DOHH2 (cell line): ENCODE results near the gene ASB6.

Experiments
- H3F3A ChIP-seq: fragments of 200-600 bp; sonication (generic), shearing (Covaris generic); 2 replicates; pipeline ENCODE4 v1.6.0; 2016; ENCODE audit warnings: antibody characterized with exemption, mild to moderate bottlenecking; ENCODE audit not compliant: control insufficient read depth, insufficient read depth
- H3K27ac ChIP-seq: fragments of 200-600 bp; sonication (generic); 2 replicates; pipeline ENCODE4 v1.5.1; 2014; ENCODE audit warnings: low read depth, mild to moderate bottlenecking, low read length, moderate library complexity
- H3K27me3 ChIP-seq: fragments of 200-600 bp; sonication (generic); 2 replicates; pipeline ENCODE4 v1.6.1; 2014; ENCODE audit warnings: mild to moderate bottlenecking, low read length, mixed read lengths; ENCODE audit not compliant: control insufficient read depth
- H3K36me3 ChIP-seq: fragments of 200-600 bp; sonication (generic); 2 replicates; pipeline ENCODE4 v1.6.1; 2014; ENCODE audit warnings: mild to moderate bottlenecking, low read length, moderate library complexity, mixed read lengths; ENCODE audit not compliant: control insufficient read depth
- H3K4me1 ChIP-seq: fragments of 200-600 bp; sonication (generic); 2 replicates; pipeline ENCODE4 v1.6.1; 2014; ENCODE audit warnings: mild to moderate bottlenecking, low read length, mixed read lengths; ENCODE audit not compliant: control insufficient read depth
- H3K4me2 ChIP-seq: fragments of 200-600 bp; sonication (generic); 2 replicates; pipeline ENCODE4 v1.6.0; 2014; ENCODE audit warnings: mild to moderate bottlenecking, low read length, moderate library complexity
- H3K4me3 ChIP-seq: fragments of 200-600 bp; sonication (generic); 2 replicates; pipeline ENCODE4 v1.5.1; 2014; ENCODE audit warnings: mild to moderate bottlenecking, low read length, mixed read lengths
- H3K79me2 ChIP-seq: fragments of 200-600 bp; sonication (generic); 2 replicates; pipeline ENCODE4 v1.6.1; 2014; ENCODE audit warnings: mild to moderate bottlenecking, low read length, mixed read lengths; ENCODE audit not compliant: control insufficient read depth
- H3K9me2 ChIP-seq: fragments of 200-600 bp; sonication (generic); replicated peaks from 2 replicates; pipeline ENCODE4 v1.6.1; 2014; ENCODE audit warnings: mild to moderate bottlenecking, low read length, mixed read lengths; ENCODE audit not compliant: control insufficient read depth
- H3K9me3 ChIP-seq: fragments of 200-600 bp; sonication (generic); 2 replicates; pipeline ENCODE4 v1.6.1; 2014; ENCODE audit warnings: antibody characterized with exemption, low read length, mixed read lengths; ENCODE audit not compliant: control insufficient read depth, insufficient read depth
- H4K20me1 ChIP-seq: fragments of 200-600 bp; sonication (generic); 2 replicates; pipeline ENCODE4 v1.6.0; 2014; ENCODE audit warnings: low read depth, mild to moderate bottlenecking, antibody characterized with exemption, low read length, moderate library complexity; ENCODE audit not compliant: control insufficient read depth, insufficient read depth
- CTCF ChIP-seq: fragments of 200-600 bp; sonication (generic); IDR thresholded peaks from one replicate; pipeline ENCODE4 v1.5.1; 2014; ENCODE audit warnings: antibody characterized with exemption, mild to moderate bottlenecking, low read depth, low read length; ENCODE audit not compliant: poor library complexity, severe bottlenecking
- EZH2phosphoT487 ChIP-seq: fragments of 200-600 bp; sonication (generic); IDR thresholded peaks from 2 replicates; pipeline ENCODE4 v1.6.1; 2017; ENCODE audit warnings: borderline replicate concordance, mild to moderate bottlenecking, antibody characterized with exemption, low read length, moderate library complexity, mixed read lengths

Gene ASB6

GRCh38 chr9:129641750-129642585 is at the start of gene ASB6:
Gene ASB6 (minus strand): TSS chr9:129642151. CDS start chr9:129641999, 152 bp downstream.
- TF ChIP-seq CTCF (peak; percentile 95), EZH2phosphoT487 (no peak)
- H3K27ac ChIP-seq, result no peak within 1 kb of the TSS

GRCh38 chr9:129688285-129689043 is 46.5 kb upstream of the ASB6 start:
- no peaks in the 10 kb centered on the region for H3K27me3 ChIP-seq
- H3K27ac ChIP-seq, result no peak overlapping the region

More at GRCh38 chr9:129641750-129642585, at the start of gene ASB6:
- Histone ChIP-seq H3F3A (peaks cover 4% of the 10 kb centered on the region; the same call in 1 of the 2 replicates), H3K4me3 (peak within 1 kb of the TSS; percentile 100), H3K27me3 (no peaks in the 10 kb centered on the region), H3K4me1 (peaks cover 16% of the 10 kb centered on the region), H3K36me3 (peaks cover 30% of the 10 kb centered on the region), H3K9me2 (no peaks in the 10 kb centered on the region), H4K20me1 (0 out of 2 replicates have a peak, but pooled peaks cover 17% of the 10 kb centered on the region), H3K79me2 (peaks cover 33% of the 10 kb centered on the region), H3K9me3 (no peaks in the 10 kb centered on the region), H3K4me2 (peak within 1 kb of the TSS; percentile 97)

GRCh38 chr9:129687391-129687790 is 45.4 kb upstream of the ASB6 start:
- no peak overlapping the region for H3K27ac ChIP-seq

More at GRCh38 chr9:129688285-129689043, 46.5 kb upstream of the ASB6 start:
- no peaks in the 10 kb centered on the region for H3K79me2 ChIP-seq
- no peak overlapping the region for H3K4me3 ChIP-seq
- no peaks in the 10 kb centered on the region for H3F3A ChIP-seq
- TF ChIP-seq CTCF (no peak), EZH2phosphoT487 (no peak)
- no peak overlapping the region for H3K4me2 ChIP-seq
- H4K20me1 ChIP-seq, result no peaks in the 10 kb centered on the region
- no peaks in the 10 kb centered on the region for H3K4me1 ChIP-seq
- no peaks in the 10 kb centered on the region for H3K9me2 ChIP-seq
- H3K36me3 ChIP-seq, result no peaks in the 10 kb centered on the region
- H3K9me3 ChIP-seq, result no peaks in the 10 kb centered on the region

More at GRCh38 chr9:129687391-129687790, 45.4 kb upstream of the ASB6 start:
- Histone ChIP-seq H3K4me1 (no peaks in the 10 kb centered on the region), H3K79me2 (no peaks in the 10 kb centered on the region), H3K4me2 (no peak overlapping the region), H3K9me2 (no peaks in the 10 kb centered on the region), H4K20me1 (no peaks in the 10 kb centered on the region), H3K27me3 (no peaks in the 10 kb centered on the region), H3K9me3 (no peaks in the 10 kb centered on the region), H3F3A (no peaks in the 10 kb centered on the region), H3K4me3 (no peak overlapping the region), H3K36me3 (no peaks in the 10 kb centered on the region)
- TF ChIP-seq EZH2phosphoT487, result no peak
- no peak for TF ChIP-seq CTCF
